Thoracic aorta endothelial cell (primary cell): Measurements from ENCODE around the gene FAM153A. TPM values are rescaled to one million over a fixed set of nuclear protein-coding genes. Genes with fewer than 3 reads are reported as not detected.

Experiments
- total RNA-seq: library from RNA; depleted of rRNA; stranded (reverse); fragments of >200 nt; gene quantifications from 2 replicates; pipeline ENCODE4 v1.2.3, GENCODE V29; 2012

The FAM153A gene
- total RNA-seq, result not detected in 2 replicates

GRCh38 chr5:177782792-177783633 is at the start of gene FAM153A:
Gene FAM153A (minus strand): TSS chr5:177782899.

Other genes with a start within 250 kb of the FAM153A start
- gene FAM193B, start 228.3 kb downstream of the FAM153A start, total RNA-seq, result 21.1 and 30.5 TPM in 2 replicates
- gene TMED9, start 190.7 kb downstream of the FAM153A start, total RNA-seq, result 120 and 127 TPM in 2 replicates
- 23.3 and 27.5 TPM in 2 replicates for gene B4GALT7, start 182.8 kb downstream of the FAM153A start, total RNA-seq
- gene PROP1, start 213.3 kb upstream of the FAM153A start, total RNA-seq, result not detected in 2 replicates